Measurements from ENCODE around the gene SEC24C.
"Not testable (repeated sequence)": the region's sequence is repeated elsewhere in the genome, so short reads cannot be mapped to it uniquely, and the experiment has no call there.

SEC24C gene

GRCh38 chr10:73732931-73733623 is 11.1 kb upstream of the SEC24C start:
- no peak for DNase-seq

GRCh38 chr10:73734028-73734720 is 10.0 kb upstream of the SEC24C start:
- DNase-seq, result no peak

- DNase-seq, result no peak
Measured at GRCh38 chr10:73734796-73735305, 9.3 kb upstream of the SEC24C start.

- DNase-seq, result not testable (repeated sequence)
Measured at GRCh38 chr10:73740501-73741254, 3.5 kb upstream of the SEC24C start.

GRCh38 chr10:73742454-73742734 is 1.8 kb upstream of the SEC24C start:
- DNase-seq, result no peak

GRCh38 chr10:73743327-73743904 is 756 bp upstream of the SEC24C start:
- DNase-seq, result no peak

- DNase-seq, result peak; percentile 69
Measured at GRCh38 chr10:73744664-73744975, 448 bp downstream of the SEC24C start.

GRCh38 chr10:73746721-73747120 is 2.5 kb downstream of the SEC24C start:
- DNase-seq, result no peak

GRCh38 chr10:73750819-73751218 is 6.6 kb downstream of the SEC24C start:
- DNase-seq, result no peak

- no peak for DNase-seq
Measured at GRCh38 chr10:73756183-73756582, 12.0 kb downstream of the SEC24C start.

GRCh38 chr10:73758704-73759511 is 14.7 kb downstream of the SEC24C start:
- DNase-seq, result no peak

- peak; percentile 65 for DNase-seq
Measured at GRCh38 chr10:73759512-73760115, 15.4 kb downstream of the SEC24C start.

- no peak for DNase-seq
Measured at GRCh38 chr10:73761781-73762180, 17.6 kb downstream of the SEC24C start.

- peak; percentile 88 for DNase-seq
Measured at GRCh38 chr10:73762915-73763314, 18.7 kb downstream of the SEC24C start.

- DNase-seq, result peak; percentile 58
Measured at GRCh38 chr10:73763343-73763742, 19.2 kb downstream of the SEC24C start.

GRCh38 chr10:73765066-73765465 is 20.9 kb downstream of the SEC24C start:
- DNase-seq, result no peak

- DNase-seq, result peak; percentile 63
Measured at GRCh38 chr10:73768881-73769280, 24.7 kb downstream of the SEC24C start.

- DNase-seq, result no peak
Measured at GRCh38 chr10:73769396-73769795, 25.2 kb downstream of the SEC24C start.

- DNase-seq, result peak; percentile 86
Measured at GRCh38 chr10:73771722-73772280, 27.6 kb downstream of the SEC24C start.

GRCh38 chr10:73772281-73773151 is 28.3 kb downstream of the SEC24C start:
- DNase-seq, result peak; percentile 88

All from activated CD4-positive, alpha-beta T cell treated with anti-CD3 and anti-CD28 coated beads, Interleukin-2, Interleukin-6, amounts not matched to agents 100 ng/mL and 50 ng/mL, durations not matched to agents 16 hours and 8 hours (primary cell).